Hippocampal formation (tissue), 2 donors: Measurements from ENCODE around the gene EIF3K.

ENCODE experiments used
- DNase-seq, 2 donors: peaks; one replicate each; lab custom pipeline; 2025; lab: John Stamatoyannopoulos, UW

Gene EIF3K

GRCh38 chr19:38649305-38650171 lies 30.6 kb downstream of the EIF3K start:
- DNase-seq: no peak

GRCh38 chr19:38650172-38650775 lies 31.3 kb downstream of the EIF3K start:
- DNase-seq: no peak

GRCh38 chr19:38650911-38651584 lies 32.1 kb downstream of the EIF3K start:
- DNase-seq: no peak

- no peak for DNase-seq
These were observed 34.1 kb downstream of the EIF3K start for GRCh38 chr19:38653028-38653571.

- no peak for DNase-seq
These were observed 35.7 kb downstream of the EIF3K start for GRCh38 chr19:38654628-38655055.

GRCh38 chr19:38655148-38655824 lies 36.3 kb downstream of the EIF3K start:
- no peak for DNase-seq

GRCh38 chr19:38656171-38656981 lies 37.4 kb downstream of the EIF3K start:
- DNase-seq: peak; percentile 31 to 85

GRCh38 chr19:38657633-38658222 lies 38.7 kb downstream of the EIF3K start:
- no peak for DNase-seq

GRCh38 chr19:38658462-38659306 lies 39.7 kb downstream of the EIF3K start:
- no peak for DNase-seq

GRCh38 chr19:38660724-38661123 lies 41.7 kb downstream of the EIF3K start:
- DNase-seq: no peak

- DNase-seq: no peak
These were observed 42.1 kb downstream of the EIF3K start for GRCh38 chr19:38661136-38661535.

GRCh38 chr19:38661996-38662395 lies 43.0 kb downstream of the EIF3K start:
- no peak for DNase-seq

- DNase-seq: no peak
These were observed 43.7 kb downstream of the EIF3K start for GRCh38 chr19:38662537-38663155.

GRCh38 chr19:38663156-38663651 lies 44.2 kb downstream of the EIF3K start:
- DNase-seq: no peak

- peak; percentile 19 to 48 for DNase-seq
These were observed 45.0 kb downstream of the EIF3K start for GRCh38 chr19:38663957-38664502.

- DNase-seq: no peak
These were observed 45.7 kb downstream of the EIF3K start for GRCh38 chr19:38664503-38665211.

GRCh38 chr19:38665219-38665931 lies 46.4 kb downstream of the EIF3K start:
- no peak for DNase-seq
